Suprapubic skin (tissue), 4 donors: Measurements from ENCODE around the gene SPRED2. TPM values are rescaled to one million over a fixed set of nuclear protein-coding genes. Genes with fewer than 3 reads are reported as not detected.

Experiments used
- DNase-seq, 2 donors: peaks; one replicate each; pipeline ENCODE4 v3.0.0-alpha.2; 2019; ENCODE audit warnings: low spot score in 2 of 2
- H3K27ac ChIP-seq: fragments of 200-600 bp; sonication (generic); one replicate; pipeline ENCODE4 v1.5.1; 2019
- H3K27me3 ChIP-seq: fragments of 200-600 bp; sonication (generic); one replicate; pipeline ENCODE4 v1.5.1; 2019
- H3K36me3 ChIP-seq: fragments of 200-600 bp; sonication (generic); one replicate; pipeline ENCODE4 v1.5.1; 2019
- H3K4me1 ChIP-seq: fragments of 200-600 bp; sonication (generic); one replicate; pipeline ENCODE4 v1.5.1; 2019
- H3K4me3 ChIP-seq: fragments of 200-600 bp; sonication (generic); one replicate; pipeline ENCODE4 v1.5.1; 2019; ENCODE audit warnings: mild to moderate bottlenecking
- H3K9me3 ChIP-seq: fragments of 200-600 bp; sonication (generic); one replicate; pipeline ENCODE4 v1.5.1; 2019
- CTCF ChIP-seq, 2 donors: fragments of 200-600 bp in 1 of 2; fragments of 450-650 bp in 1 of 2; sonication (generic) in 1 of 2; IDR thresholded peaks; one replicate each; pipeline ENCODE4 v1.5.1; 2016 to 2019; ENCODE audit warnings: antibody characterized with exemption in 2 of 2, mild to moderate bottlenecking in 1 of 2, moderate library complexity in 1 of 2
- EP300 ChIP-seq: sonication (generic); formaldehyde crosslinking; IDR thresholded peaks from one replicate; pipeline ENCODE4 v1.6.1; 2017; ENCODE audit warnings: antibody characterized with exemption
- POLR2A ChIP-seq, 2 donors: fragments of 450-650 bp; IDR thresholded peaks; one replicate each; pipeline ENCODE4 v1.6.1; 2017; ENCODE audit warnings: antibody characterized with exemption in 2 of 2, mild to moderate bottlenecking in 2 of 2, moderate library complexity in 2 of 2
- POLR2AphosphoS5 ChIP-seq, 3 donors: sonication (generic); formaldehyde crosslinking; IDR thresholded peaks; one replicate each; pipeline ENCODE4 v1.6.1; 2017; ENCODE audit warnings: antibody characterized with exemption in 3 of 3
- WGBS: methylation state at CpG from one replicate; pipeline ENCODE4 v1.1.5; 2018; 5-methylcytosine and 5-hydroxymethylcytosine counted together
- total RNA-seq, 4 donors: library from RNA; depleted of rRNA; stranded (reverse); fragments of >200 nt; gene quantifications; one replicate each; pipeline ENCODE4 v1.1.0, GENCODE V29; 2016

SPRED2 gene
- total RNA-seq, 4 donors from 2014 or later: 17.8 to 27.5 (median 18.7) TPM

GRCh38 chr2:65415091-65415490 lies 17.3 kb downstream of the SPRED2 start:
- TF ChIP-seq POLR2A (IDR thresholded peaks at IDR 0.05) (no peak), EP300 (no peak), POLR2AphosphoS5 (IDR thresholded peaks at IDR 0.05) (no peak), CTCF (IDR thresholded peaks at IDR 0.05) (no peak)
- WGBS: 96% methylated on average over 1 of the region's 1 CpG
- H3K36me3 ChIP-seq: no peaks in the 10 kb centered on the region
- no peak overlapping the region for H3K4me3 ChIP-seq
- no peaks in the 10 kb centered on the region for H3K27me3 ChIP-seq
- no peaks in the 10 kb centered on the region for H3K9me3 ChIP-seq
- DNase-seq: no peak
- H3K27ac ChIP-seq: no peak overlapping the region
- peaks cover 7% of the 10 kb centered on the region for H3K4me1 ChIP-seq

- H3K27ac ChIP-seq: no peak overlapping the region
- no peaks in the 10 kb centered on the region for H3K27me3 ChIP-seq
- no peak overlapping the region for H3K4me3 ChIP-seq
- no peak for DNase-seq
- H3K4me1 ChIP-seq: peaks cover 7% of the 10 kb centered on the region
- no peak for TF ChIP-seq POLR2A (IDR thresholded peaks at IDR 0.05)
- TF ChIP-seq EP300: no peak
- TF ChIP-seq CTCF (IDR thresholded peaks at IDR 0.05): no peak
- no peak for TF ChIP-seq POLR2AphosphoS5 (IDR thresholded peaks at IDR 0.05)
- H3K9me3 ChIP-seq: no peaks in the 10 kb centered on the region
- H3K36me3 ChIP-seq: no peaks in the 10 kb centered on the region
- 76% methylated on average over 2 of the region's 2 CpGs for WGBS
These were observed 18.8 kb downstream of the SPRED2 start for GRCh38 chr2:65413610-65414009.

- DNase-seq: no peak
- Histone ChIP-seq H3K4me3 (no peak overlapping the region), H3K27me3 (no peaks in the 10 kb centered on the region), H3K27ac (no peak overlapping the region), H3K36me3 (no peaks in the 10 kb centered on the region), H3K9me3 (no peaks in the 10 kb centered on the region), H3K4me1 (peaks cover 7% of the 10 kb centered on the region)
- TF ChIP-seq EP300: no peak
- 20% methylated on average over 2 of the region's 2 CpGs for WGBS
These were observed 19.3 kb downstream of the SPRED2 start for GRCh38 chr2:65413106-65413505.

- Histone ChIP-seq H3K27ac (no peak overlapping the region), H3K4me3 (no peak overlapping the region), H3K27me3 (no peaks in the 10 kb centered on the region), H3K9me3 (no peaks in the 10 kb centered on the region), H3K36me3 (no peaks in the 10 kb centered on the region), H3K4me1 (no peaks in the 10 kb centered on the region)
- WGBS: 82% methylated on average over 7 of the region's 7 CpGs
- DNase-seq: no peak
- TF ChIP-seq POLR2A (IDR thresholded peaks at IDR 0.05): no peak
- TF ChIP-seq CTCF (IDR thresholded peaks at IDR 0.05): no peak
These were observed 21.2 kb downstream of the SPRED2 start for GRCh38 chr2:65411056-65411795.

GRCh38 chr2:65409045-65409444 lies 23.4 kb downstream of the SPRED2 start:
- no peak for TF ChIP-seq POLR2AphosphoS5 (IDR thresholded peaks at IDR 0.05)
- TF ChIP-seq POLR2A (IDR thresholded peaks at IDR 0.05): no peak
- TF ChIP-seq EP300: no peak
- TF ChIP-seq CTCF (IDR thresholded peaks at IDR 0.05): no peak
- Histone ChIP-seq H3K27me3 (no peaks in the 10 kb centered on the region), H3K36me3 (no peaks in the 10 kb centered on the region), H3K27ac (no peak overlapping the region), H3K4me3 (no peak overlapping the region), H3K4me1 (no peaks in the 10 kb centered on the region), H3K9me3 (no peaks in the 10 kb centered on the region)
- 99% methylated on average over 2 of the region's 2 CpGs for WGBS
- no peak for DNase-seq

- Histone ChIP-seq H3K4me3 (no peak overlapping the region), H3K36me3 (no peaks in the 10 kb centered on the region), H3K27me3 (no peaks in the 10 kb centered on the region), H3K9me3 (no peaks in the 10 kb centered on the region), H3K27ac (no peak overlapping the region), H3K4me1 (peaks cover 10% of the 10 kb centered on the region)
- no peak for TF ChIP-seq CTCF (IDR thresholded peaks at IDR 0.05)
- no peak for TF ChIP-seq POLR2A (IDR thresholded peaks at IDR 0.05)
- no peak for TF ChIP-seq EP300
- TF ChIP-seq POLR2AphosphoS5 (IDR thresholded peaks at IDR 0.05): no peak
- WGBS: 81% methylated on average over 2 of the region's 2 CpGs
- no peak for DNase-seq
These were observed 25.2 kb downstream of the SPRED2 start for GRCh38 chr2:65407240-65407639.
